DMS79 treated with DMSO at 0.1 percent for 48 hours (cell line): ENCODE data around the gene LASP1NB.
A peak's percentile ranks its signal among the peaks of the same experiment; 100 is the strongest.

Experiments
- DNase-seq: peaks from one replicate; lab custom pipeline; 2025; lab: John Stamatoyannopoulos, UW

LASP1NB gene

GRCh38 chr17:38925263-38925995 is at the start of gene LASP1NB:
LASP1NB (plus strand) TSS chr17:38925614.
- DNase-seq = no peak

- DNase-seq = no peak
Measured at GRCh38 chr17:38877130-38877851, 48.1 kb upstream of the LASP1NB start.

DNA sequence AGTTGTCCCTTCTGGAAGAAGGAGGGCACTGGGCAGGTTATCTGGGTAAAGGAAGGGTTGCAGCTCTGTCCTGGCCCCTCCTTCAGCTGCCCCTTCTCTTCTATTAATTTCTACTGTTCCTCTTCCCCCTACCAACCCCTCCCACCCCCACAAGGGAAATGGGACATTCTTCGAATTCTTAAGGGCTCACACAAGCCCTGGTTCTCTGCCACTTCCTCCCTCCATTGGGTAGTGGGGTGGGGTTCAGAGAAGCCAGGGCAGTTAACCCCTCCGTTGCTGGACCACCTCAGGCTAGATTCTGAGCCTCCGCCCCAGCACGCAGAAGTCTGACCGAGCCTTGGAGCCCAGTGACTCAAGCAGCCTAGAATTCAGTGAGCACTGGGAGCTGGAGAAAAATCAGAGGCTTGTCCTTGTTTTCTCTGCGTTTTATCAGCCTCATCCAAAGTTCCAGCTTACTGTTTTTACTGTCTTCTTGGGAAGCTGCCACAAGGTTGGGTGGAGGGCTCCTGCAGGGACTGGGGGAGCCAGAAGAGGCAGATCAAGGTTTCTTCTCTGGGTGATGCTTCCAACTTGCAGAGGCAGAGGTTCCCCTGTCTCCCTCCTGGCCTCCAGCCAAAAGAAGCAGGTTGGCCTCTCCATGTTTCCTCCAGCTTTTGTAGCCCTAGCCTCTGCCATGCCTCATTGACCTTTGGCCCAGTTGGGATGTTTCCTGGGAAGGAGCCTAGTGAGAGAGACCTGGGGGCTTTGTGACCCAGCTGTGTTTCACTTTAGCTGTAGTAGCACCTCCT is 45.3 kb upstream of the LASP1NB start:
- peak; percentile 16 for DNase-seq

DNA sequence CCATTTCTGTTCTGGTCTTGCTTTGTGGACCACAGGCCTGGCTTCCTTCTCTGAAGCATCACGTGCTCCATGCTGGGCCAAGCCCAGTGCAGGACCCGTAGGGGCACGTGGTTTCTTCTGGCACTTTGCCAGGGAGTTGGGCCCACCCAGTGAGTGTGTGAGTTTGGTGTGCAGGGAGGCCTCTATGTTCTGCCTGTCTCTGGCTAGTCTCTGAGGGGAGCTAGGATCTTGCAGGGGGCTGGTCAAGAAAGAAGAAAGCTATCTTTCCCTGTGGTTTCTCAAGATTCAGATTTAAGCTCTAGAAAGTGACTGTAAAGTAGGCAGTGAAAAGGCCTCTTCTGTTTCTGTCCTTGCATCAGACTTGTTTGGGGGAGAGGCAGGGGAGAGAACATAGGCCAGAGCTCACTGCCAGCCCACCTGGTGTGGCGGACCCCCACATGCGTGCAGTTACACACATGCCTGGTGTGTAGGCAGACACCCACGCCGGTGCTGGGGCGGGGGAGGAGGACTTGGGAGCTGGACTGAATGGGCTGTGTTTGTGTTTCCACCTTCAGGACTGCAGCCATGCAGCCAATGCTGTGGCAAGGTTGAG is 43.7 kb upstream of the LASP1NB start:
- no peak for DNase-seq

- DNase-seq = no peak
Measured at GRCh38 chr17:38882870-38883269, 42.5 kb upstream of the LASP1NB start.

DNA sequence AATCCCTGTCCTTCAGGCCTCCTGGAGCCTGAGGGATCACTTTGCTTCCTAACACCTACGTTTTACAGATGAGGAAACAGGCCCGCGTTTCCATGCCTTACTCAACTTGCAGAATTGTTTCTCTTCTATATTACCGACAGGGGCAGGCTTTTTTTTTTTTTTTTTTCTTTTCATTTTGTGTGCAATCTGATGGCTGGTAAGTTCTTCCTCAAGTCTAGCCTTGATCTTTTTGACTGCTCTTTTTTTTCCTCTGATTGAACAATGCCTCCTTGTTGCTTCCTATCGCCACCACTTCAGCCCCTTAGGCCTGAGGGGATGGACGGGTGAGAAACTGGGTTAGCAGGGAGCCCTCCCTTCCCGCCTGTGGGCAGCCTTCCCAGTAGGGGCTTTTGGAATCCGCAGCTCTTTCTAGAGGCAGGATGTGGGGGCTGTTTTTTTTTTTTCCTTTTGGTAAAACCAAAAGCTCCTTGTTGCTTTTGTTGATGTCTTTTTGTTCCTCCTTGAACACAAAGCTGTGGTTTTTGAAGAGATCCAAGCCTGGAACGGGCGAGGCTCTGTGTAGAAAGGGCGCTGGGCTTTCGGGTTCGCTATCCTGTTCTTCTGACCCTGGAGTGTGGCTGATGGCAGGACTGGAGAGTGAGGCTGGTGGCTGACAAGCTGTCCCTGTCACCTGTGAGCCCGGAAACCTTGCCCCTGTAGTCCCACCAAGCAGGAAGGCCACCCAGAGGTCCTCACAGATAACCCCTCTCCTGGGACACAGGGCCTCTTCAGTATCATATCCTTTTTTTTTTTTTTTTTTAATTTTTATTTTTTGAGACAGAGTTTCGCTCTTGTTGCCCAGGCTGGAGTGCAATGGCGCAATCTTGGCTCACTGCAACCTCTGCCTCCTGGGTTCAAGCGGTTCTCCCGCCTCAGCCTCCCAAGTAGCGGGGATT is 41.6 kb upstream of the LASP1NB start:
- no peak for DNase-seq

DNA sequence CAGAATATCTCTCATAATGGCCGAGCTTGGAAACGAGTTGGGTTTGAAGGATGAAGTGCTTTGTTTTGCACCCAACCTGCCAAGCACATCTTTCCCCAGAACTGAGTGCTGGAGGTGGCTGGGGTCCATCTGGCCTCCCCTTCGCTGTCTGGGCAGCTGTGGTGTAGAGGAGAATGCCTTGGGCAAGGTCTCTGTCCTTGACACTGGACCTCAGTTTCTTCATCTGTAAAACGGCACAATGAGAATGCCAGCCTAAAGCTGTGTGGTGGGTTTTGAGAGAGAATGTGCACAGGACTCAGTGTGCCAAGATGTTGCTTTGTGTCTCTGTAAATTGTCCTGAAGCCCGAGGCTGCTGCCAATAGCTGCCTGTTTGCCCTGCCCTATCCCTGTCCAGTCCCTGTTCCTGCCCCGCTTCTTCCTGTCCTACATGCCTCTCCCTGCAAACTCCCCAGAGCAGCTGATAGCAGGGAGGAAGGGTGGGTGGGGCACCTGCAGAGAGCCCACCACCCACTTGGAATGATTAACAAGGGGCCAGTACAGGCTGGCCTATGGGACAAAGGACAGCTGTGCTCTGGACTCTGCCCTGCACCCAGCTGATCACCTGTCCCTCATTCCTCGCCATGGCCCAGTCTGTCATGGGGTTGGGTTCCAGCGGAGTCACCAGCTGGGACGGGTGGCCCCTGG is 40.2 kb upstream of the LASP1NB start:
- no peak for DNase-seq

DNA sequence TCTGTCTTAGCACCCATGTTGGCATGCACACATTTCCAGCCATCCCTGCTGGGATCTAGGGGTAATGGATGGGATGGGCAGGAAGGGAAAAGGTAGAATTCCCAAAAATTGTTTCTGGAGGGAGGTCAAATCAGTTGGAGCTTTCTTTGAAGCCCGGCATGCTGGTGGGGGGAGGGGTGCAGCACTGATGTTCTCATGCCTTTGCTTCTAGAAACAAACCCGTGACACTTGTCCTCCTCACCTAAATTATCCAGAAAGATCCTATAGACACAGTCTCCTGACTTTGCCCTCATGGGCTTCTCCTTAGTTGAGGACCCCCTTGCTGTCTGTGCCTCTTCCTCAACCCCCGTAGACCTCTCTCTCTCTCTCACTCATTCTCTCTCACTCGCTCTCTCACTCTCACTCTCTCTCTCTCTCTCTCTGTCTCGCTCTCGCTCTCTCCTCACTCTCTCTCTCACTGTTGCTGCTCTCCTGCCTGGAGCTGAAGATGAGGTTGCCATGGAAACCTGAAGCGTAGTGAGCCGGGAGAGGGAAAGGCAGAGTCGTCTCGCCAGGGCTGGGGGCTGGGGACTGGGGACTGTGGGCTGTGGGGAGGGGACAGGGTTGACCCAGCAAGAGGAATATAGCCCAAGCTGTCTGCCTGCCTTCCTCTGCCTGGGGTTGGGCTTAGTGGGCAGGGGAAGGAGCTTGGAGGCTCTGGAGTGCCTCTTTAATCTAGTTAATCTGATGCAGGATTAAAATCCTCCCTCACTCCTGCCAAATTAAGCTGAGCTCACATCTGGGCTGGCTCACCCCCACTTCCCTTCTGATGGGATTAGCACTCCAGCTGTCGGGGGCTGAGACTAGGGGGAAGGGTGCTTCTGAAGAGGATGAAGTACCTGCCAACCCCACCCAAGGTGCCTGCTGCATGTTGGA is 39.4 kb upstream of the LASP1NB start:
- DNase-seq = peak; percentile 7

DNA sequence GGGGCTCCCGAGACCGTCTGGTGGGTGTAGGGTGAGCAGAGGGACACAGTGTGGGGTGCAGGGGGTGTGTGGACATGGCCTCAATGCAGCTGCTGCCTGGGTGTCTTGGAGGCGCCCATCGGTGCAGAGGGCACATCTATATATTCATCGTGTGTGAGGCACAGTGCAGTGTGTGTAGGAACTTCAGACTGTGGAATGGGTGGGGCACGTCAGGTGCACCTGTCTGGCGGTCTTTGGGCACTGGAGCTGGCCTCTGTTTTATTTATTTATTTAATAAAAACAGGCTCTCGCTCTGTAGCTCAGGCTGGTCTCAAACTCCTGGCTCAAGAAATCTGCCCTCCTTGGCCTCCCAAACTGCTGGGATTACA is 38.8 kb upstream of the LASP1NB start:
- DNase-seq = no peak

DNA sequence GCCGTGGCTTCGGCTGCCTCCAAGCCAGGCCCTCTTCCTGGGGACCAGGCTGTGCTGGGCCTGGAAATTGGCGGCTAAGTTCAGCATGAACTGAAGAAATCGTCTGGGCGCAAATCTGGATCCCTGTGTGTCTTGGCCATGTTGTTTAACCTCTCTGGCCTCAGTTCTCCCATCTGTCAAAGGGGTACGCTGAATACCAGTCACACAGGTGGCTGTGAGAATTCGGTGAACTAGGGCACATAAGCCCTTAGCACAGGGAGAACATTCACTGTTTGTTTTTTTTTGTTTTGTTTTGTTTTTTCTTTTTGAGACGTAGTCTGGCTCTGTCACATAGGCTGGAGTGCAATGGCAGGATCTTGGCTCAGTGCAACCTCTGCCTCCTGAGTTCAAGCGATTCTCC is 36.6 kb upstream of the LASP1NB start:
- DNase-seq = no peak

GRCh38 chr17:38889745-38890409 is 35.5 kb upstream of the LASP1NB start:
- no peak for DNase-seq

DNA sequence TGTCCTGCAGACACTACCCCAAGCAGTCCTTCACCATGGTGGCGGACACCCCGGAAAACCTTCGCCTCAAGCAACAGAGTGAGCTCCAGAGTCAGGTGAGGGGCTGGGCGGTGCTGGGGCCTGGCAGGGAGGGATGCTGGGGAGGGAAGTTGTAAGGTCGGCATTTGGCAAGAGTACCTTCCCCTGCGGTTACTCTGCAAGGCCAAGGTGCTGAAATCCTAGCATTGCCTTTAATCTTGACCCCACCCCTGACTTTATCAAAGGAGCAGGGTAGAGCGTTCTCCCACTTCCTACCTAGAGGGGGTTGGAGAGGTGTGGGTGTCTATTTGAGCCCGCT is 35.0 kb upstream of the LASP1NB start:
- no peak for DNase-seq

- no peak for DNase-seq
Measured at GRCh38 chr17:38891441-38891840, 34.0 kb upstream of the LASP1NB start.

- DNase-seq = no peak
Measured at GRCh38 chr17:38892083-38892482, 33.3 kb upstream of the LASP1NB start.

DNA sequence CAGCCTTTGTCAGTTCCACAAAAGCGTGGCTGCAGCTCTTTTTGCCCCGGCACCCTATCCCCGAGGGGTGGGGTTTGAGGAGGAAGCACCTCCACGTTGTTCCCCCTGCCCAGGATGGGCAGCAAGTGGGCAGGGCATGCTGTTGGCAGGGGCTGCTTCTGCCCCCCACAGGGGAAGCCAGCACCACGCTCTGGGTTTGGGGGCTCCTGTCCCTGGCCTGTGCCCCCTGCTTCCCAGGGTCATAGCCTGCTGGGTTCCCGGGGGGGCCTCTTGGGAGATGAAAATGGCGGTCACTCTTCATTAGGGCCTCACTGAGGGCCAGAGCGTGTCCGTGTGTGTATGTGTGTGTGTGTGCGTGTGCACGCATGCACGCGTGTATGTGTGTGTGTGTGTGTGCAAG is 32.8 kb upstream of the LASP1NB start:
- no peak for DNase-seq

DNA sequence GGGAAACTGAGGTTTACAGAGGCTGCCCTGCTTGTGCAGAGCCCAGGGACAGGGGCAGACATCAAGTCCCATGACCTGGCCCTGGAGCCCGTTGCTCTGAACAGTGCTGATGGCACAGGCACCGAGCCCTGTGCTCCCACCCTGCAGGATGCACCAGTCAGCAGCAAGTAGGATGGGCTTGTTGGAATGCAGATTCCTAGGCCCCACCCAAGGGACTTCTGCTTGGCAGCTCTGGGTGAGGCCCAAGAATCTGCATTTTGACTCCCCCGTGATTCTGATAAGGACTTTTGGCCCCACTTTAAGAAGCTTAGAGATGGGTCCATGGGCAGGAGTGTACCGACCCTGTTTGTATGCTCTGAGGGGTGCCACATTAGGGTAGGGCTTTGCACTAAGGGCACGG is 32.3 kb upstream of the LASP1NB start:
- no peak for DNase-seq

DNA sequence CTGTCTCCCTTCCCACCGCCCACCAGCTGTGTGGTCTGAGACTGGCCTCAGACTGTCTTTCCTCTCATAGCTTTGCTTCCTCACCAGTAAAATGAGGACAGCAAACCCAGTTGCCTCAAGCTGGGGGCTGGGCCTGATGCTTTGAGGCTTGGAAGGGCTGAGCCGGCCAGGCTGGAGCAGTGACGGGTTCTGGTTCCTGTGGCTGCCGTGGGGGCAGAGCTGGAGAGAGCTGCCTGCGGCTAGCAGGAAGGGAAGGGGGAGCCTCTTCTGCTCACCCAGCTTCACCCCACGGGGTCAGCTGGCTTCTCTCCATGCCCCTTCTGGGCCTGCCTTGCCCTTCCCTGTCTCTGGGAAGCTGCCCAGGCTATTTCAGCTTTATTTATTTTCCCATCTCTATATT is 31.8 kb upstream of the LASP1NB start:
- no peak for DNase-seq

DNA sequence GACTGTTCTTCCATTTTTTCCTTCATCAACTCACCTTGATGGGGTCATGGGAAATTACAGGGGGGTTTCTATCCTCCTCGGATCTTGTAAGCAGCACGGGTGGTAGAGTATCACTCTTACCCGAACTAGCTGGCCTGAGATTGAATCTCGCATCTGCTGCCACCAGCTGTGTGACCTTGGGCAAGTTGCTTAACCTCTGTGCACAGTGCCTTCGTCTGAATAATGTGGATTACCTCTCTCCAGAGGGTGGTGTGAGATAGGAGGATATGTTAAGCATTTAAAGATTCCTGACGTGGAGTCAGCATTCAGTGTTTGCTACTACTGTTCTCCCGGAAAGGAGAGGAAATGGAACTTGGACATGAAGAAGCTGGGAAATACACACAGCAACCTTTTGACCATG is 31.1 kb upstream of the LASP1NB start:
- no peak for DNase-seq

DNA sequence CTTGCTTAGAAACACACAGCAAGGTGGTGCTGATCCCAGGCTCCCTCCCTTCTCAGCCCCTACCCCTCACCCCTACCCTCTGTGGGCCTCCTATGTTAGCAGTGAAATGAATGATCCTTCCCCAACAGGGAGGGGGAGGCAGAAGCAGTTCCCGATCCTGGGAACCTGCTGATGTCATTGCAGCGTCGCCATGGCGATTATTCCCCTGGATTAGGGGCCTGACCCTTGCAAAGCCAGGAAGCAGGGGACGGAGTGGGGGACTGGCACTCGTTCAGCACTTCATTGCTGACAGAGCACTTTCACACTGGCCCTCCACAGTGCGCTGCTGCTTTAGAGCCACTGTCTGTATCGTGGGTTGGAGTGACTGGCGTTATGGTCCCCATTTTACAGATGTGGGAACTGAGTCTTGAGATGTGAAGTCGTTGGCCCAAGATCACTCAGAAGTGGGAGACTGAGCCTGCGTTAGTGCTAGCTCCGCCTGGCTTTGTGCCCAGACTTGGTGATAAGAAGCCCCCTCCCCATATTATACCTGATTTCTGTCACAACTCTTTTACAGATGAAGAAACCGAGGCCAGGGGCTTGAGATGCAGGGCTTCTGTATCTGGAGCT is 29.0 kb upstream of the LASP1NB start:
- DNase-seq = no peak
